GM18498 (cell line): Measurements from ENCODE around the gene KANK4.
A peak's percentile ranks its signal among the peaks of the same experiment; 100 is the strongest.

Source experiments
- ATAC-seq: cut with Tn5 transposase; IDR thresholded peaks from one replicate; pipeline ENCODE4 v1.9.1; 2021; ENCODE audit warnings: mild to moderate bottlenecking, moderate library complexity; ENCODE audit not compliant: unreplicated experiment

The KANK4 gene

DNA sequence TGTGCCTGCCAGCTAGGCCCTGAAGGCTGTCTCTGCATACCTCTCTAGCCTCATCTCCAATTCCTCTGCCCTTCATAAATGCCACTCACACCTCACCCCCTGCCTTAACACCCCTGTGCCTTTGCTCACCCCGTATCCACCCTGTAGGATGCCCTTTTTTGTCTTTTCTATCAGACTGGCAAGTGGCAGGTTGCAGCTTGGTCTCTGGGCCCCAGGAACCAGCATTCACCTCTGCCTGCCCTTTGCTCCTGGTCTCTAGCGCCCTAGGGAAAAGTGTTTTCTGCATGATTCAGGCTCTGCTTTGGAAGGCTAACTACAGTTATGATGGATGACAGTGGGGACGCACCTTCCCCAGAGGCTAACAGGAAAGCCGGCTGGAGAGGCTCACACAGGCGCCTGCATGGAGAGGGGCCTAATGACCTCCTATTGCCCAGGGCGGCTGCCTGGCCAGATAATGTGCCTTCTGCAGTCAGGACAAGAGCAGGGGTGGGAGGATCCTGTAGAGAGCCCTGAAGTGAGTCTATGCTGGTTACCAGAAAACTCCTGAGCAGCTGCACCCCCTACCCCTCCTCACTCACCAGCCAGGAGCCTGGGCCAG is 11.2 kb downstream of the KANK4 start:
- no peak for ATAC-seq

- no peak for ATAC-seq
These were observed 11.8 kb downstream of the KANK4 start for GRCh38 chr1:62307446-62307845.

DNA sequence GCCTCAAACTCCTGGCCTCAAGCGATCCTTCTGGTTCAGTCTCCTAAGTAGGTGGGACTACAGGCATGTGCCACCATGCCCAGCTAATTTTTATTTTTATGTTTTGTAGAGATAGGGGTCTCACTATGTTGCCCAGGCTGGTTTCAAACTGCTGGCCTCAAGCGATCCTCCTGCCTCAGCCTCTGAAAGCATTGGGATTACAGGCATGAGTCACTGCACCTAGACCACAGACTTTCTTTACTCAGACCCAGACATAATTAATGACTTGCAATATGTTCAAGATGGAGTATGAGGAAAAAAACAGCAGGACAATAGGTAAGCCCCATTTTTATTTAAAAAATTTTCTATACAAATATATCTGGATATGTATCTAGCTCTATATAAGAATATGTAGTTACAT is 13.2 kb downstream of the KANK4 start:
- ATAC-seq, result no peak

DNA sequence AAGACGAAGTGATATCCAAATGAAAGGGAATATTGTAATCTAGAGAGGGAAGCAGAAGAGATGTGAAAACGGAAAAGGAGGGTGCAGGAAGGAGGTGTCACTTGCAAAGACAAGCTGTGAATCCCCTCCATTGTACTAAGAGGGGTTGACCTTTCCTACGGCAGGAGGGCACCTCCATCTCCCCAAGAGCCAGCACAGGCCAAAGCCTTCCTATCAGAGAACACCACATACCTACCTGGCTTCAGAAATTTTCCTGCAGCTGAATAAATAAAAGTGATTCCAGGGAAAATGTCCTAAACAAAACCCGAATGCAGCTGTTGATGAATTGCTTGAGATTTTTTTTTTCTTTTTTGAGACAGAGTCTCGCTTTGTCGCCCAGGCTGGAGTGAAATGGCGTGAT is 14.3 kb downstream of the KANK4 start:
- ATAC-seq, result no peak

DNA sequence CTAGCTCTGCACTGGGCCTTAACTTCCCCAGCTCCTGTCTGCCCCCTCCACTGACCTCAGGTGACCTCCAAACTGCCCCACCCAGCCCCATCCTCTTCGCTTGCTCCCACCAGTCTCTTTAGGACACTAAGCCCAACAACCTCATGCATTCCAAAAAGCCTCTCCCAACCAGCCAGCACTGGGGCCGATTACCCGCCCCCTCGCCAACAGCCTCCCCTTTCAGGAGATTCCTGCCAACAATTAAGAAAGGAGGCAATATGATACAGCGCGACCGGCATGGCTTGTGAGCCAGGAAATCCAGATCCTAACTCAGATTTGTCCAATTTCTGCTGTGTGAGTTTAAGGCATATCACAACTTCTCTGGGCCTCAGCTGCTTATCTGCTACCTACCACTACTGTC is 14.7 kb downstream of the KANK4 start:
- ATAC-seq, result no peak

DNA sequence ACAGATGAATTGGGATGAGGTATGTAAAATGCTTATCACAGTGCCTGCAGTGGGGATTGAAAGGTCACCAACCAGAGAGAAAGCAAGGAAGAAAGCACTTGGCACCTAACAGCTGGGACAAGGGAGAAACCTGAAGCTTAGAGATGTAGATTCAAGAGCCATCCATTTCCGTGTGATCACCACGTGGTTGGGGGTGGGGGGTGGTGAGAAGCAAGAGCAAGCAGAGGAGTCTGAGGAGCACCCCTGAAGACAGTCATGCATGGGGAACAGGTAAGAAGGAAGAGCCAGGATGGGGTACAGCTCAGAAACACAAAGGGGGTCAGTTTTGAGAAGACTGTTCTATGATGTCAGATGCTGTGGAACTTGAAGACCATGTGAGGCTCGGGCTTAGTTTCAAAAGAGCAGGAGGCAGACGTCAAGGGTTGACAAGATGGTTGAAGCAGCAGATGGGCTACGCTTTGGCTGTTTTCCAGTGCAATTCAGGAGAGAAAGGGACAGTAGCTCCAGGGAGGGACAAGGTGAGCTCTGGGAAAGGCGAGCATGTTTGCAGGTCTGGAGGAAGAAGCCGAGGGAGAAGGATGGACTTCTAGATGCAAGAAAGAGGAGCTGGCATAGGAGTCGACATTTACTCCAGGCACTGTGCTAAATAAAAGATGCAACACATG is 17.4 kb downstream of the KANK4 start:
- no peak for ATAC-seq

DNA sequence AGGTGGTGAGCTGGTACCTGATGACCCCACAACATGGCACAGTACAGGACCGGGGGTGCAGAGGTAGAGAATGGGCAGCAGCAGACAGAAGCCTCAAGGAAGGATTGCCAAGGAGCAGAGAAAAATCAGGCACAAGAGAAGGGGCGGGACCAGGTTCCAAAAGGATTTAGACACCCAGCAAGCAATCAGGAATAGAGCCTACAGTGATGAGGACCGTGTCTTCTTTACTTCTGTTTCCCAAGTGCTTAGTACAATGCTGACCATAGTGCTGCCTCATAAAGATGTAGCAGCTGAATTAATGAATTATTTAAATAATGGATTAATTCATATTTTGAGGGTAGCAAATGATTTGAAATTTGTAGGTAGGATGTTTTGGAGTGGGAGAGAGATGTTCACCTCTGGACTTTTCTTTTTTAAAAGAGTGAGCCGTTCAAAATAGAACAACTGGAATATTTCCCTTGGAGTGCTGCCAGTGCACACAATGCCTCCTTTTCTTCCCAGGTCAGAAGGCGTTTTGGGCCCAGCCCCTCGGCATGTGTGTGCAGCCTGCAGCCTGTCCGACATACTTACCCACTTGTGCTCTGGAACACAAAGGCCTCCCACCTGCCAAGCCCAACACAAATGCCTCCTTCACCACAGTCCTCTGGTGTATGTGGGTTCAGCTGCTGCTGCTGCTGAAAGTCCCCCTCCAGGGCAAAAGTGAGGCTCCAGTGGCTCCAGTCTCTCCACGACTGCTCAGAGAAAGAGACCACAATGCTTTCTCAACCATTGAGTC is 19.6 kb downstream of the KANK4 start:
- ATAC-seq, result no peak

DNA sequence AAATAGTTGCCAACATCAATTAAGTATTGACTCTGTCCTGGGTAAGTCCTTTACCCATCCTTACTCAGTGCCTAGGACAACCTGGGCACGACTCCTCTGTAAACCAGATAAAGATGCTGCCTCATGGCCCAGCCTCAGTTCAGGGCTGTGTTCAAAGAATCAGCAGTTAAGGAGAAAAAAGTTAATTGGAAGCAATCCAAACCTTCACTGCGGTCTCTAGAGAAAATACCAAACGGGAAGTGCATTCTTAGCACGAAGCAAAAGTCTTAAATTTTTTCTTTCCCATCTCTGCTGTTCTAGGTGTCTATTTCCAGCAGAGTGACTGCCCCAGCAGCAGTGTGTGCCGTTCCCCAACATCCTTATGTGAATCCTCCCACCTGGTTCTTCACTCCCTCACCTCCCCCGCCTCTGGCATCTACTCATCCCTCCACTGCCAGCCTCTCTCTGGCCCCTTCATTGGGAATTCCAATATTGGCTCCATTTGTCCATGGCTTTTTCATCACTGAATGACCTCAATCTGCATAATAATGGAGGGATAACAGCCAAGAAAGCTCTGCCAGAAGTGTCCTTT is 23.2 kb downstream of the KANK4 start:
- peak; percentile 76 for ATAC-seq

DNA sequence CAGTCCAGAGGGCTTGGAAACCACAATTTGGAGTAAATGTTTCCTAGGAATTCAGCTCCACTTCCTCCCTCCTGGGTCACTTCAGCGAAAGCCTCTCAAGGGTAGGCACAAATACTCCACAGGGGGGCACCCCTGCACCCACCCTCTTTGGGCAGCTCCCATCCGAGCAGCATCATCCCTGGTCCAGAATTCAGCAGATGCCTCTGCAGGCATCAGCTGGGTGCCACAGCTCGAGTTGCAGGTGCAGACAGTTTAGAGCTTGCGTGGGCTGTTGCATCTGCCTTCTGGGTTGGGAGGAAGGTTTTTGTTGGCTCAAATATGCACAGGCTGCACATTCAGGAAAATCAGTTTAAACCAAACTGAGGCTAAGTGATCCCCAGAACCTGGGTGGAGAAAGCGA is 25.0 kb downstream of the KANK4 start:
- no peak for ATAC-seq

GRCh38 chr1:62288662-62289061 is 30.6 kb downstream of the KANK4 start:
- no peak for ATAC-seq

- no peak for ATAC-seq
These were observed 31.0 kb downstream of the KANK4 start for GRCh38 chr1:62288224-62288623.

GRCh38 chr1:62286786-62287224 is 32.4 kb downstream of the KANK4 start:
- ATAC-seq, result no peak

DNA sequence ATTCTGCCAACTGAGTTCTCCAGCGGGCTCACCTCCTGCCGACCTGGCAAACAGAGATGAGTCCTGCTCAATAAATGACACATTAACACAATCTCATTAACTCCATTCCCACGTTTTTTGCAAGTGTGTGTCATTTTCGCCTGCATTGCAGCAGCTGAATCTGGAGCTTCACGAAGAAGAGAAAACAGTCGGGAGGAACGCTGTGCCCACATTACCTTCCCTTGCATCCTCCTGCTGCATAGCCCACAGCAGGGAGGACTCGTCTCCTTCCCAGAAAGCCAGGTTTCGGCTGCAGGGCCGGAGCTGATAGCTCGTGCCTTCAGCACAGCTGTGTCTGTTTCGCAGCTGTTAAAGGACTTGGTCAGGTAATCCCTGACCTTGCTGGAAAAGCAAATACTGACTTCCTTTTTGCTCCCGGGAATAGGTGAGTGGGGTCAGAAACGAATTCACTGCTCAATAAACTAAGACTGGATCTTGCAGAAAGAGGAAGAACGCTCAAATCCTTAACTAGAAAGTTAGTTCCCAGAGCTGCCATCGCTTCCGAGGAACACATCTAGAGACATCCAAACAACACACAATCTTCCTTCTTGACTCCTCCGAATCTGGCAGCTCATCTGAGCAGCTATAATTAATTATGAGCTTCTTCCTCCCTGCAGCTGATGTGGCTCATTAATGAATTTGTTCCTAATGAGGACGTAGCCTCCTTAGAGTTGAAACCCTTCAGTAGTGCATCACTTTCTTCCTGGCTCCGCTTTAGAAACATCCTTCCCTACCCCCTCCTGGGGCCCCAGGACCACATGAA is 33.0 kb downstream of the KANK4 start:
- ATAC-seq, result no peak

DNA sequence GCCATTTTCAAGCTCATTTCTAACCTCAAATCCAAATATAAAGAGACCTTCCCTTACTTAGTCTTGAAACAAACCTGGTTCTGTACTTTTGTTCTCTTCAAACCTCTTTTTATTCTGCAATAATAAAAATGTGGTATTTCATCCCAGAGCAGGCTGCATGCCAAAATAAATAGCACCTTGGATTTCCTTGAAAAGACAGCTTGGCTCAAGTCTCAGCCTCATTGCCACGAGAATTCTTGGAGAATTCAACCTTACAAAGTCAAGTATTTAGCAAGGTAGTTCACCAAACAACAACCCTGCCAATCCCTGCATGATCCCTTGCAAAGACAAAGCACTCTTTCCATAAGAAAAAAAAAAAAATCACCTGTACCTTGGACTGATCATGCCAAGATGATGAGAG is 33.8 kb downstream of the KANK4 start:
- ATAC-seq, result no peak

- no peak for ATAC-seq
These were observed 35.2 kb downstream of the KANK4 start for GRCh38 chr1:62283986-62284385.

DNA sequence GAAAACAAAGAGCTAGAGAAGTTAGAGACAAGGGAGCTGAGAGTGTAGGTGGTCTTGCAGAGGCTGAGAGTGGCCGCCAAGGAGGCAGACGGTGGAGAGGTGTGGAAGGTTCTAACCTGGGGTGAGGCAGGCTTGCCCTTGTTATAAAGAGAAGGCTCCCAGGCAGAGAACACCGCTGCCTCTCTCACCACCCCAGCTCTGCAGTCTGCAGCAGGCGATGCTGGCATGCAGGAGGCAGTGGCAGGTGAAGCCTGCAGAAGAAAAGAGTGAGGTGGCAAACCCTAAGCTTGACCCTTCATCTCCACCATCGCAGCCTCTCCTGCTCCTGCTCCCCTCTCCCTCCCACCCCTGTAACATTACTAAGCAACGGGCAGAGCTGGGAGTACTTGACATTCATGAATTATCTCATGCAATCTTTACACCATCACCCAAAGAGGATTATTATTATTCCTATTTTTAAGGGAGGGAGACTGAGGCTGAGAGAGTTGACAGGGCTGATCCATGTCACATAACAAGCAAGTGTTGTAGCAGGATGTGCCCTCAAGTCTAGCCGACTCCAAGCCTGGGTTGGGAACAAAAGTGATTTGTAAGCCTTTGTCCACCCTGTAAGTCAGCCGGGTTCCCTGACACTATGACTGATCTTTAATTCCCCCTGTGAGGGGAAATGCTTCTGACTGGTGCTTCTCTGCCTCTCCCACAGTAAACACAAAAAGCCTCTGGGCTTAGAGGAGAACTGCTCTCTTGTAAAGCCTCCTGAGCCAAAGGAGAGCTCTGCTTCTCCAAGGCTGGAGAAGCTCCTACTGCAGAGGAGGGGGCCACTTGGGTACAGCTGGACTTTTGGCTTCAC is 36.1 kb downstream of the KANK4 start:
- ATAC-seq, result no peak

DNA sequence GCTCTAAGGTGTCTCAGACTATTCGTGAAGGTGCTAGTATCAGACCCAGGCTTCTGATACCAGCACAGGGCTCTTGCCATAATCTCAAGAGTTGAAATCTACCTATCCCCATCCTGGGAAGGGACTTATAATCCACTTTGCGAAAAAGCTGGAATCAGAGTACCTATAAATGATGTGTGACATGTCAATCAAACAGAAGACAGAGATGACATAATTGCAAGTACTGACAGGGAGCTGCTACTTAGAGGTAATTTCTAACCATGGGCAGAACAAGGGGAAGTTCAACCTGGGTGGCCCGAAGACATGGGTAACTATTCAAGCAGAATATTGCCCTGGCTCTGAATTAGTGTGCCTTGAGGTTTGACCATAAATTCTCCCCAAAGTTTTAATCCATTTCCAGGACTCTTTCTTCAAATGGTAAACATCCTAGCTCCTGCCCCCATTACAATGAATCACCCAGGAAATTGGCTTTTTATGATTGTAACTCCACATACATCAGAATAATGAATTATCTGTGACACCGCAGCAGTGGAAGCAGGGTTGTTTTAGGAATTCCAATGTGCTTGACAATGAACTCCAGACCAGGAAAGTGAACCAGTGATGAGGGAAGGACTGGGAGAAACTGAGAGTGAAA is 37.2 kb downstream of the KANK4 start:
- ATAC-seq, result no peak

- ATAC-seq, result no peak
These were observed 38.2 kb downstream of the KANK4 start for GRCh38 chr1:62280960-62281465.

- ATAC-seq, result no peak
These were observed 39.1 kb downstream of the KANK4 start for GRCh38 chr1:62280150-62280549.
